T follicular helper cell (primary cell): ENCODE measurements around the gene FGFR4.
A peak's percentile ranks its signal among the peaks of the same experiment; 100 is the strongest.

Experiments
- DNase-seq: peaks from one replicate; pipeline ENCODE4 v3.0.0-alpha.2; 2020; ENCODE audit warnings: low read depth

The FGFR4 gene

DNA sequence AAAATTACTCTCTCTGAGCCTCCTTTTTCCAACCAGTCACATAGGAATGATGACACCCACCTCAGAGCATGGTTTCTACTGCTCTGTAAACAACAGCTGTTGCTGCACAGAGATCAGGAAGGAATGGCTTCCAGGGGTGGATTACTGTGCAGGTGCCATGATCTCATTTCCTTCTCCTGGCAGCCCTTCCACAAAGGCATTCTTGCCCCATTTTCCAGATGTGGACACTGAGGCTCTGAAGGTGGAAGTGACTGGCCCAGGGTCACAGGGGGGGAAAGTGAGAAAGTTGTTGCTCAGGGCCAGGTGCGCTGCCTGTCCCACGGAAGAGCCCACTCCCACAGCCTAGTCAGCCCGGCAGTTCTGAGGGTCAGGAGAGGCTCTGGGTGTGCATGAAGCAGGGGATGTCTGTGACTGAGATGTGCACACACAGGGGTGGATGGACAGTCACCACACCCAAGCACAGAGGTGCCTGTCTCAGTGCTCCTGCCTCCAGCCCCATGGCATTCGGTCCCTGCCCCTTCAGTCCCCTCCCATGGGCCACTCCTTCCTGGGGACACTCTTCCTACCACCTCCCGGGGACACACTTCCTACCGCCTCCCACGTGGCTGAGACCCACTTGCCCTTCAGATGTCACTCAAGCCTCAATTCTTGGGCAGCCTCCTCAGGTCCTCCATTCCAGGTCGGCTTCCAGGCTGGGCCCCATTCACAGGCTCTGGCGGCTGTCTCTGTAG lies 17.0 kb downstream of the FGFR4 start:
- no peak for DNase-seq

DNA sequence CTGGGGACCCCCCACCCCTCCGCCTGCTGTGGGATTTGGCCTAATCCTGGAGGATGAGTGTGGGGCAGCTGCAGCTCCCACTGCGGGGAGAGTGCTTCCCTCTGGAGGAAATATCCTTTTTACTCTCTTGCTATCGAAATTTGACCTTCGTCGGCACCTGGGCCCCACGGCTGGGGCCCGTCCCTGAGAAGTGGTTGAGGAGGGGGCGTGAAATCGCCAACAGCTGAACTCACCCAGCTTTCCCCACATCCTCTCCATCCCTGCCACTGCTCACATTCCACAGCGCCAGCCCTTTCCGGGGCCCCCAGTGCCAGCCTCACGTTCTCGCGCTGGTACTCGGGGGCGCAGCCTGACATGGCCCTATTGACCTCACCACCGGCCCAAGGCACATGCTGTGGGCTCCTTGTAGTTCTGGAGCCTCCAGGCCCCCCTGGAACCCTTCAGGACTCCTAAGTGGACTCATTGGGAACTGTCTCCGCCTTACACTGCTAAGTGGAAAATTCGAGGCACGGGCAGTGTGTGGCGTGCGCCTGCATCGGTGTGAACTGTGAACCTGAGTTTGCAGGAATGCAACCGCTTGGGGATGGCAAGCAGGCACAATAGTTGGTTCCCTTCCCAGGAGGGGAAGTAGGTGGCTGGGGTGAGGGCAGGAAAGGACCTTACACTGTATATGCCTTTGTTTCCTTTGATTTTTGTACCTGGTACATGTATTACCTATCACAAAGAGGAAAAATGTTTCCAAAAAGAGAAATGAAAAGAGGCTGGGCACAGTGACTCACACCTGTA lies 19.2 kb downstream of the FGFR4 start:
- DNase-seq: no peak

DNA sequence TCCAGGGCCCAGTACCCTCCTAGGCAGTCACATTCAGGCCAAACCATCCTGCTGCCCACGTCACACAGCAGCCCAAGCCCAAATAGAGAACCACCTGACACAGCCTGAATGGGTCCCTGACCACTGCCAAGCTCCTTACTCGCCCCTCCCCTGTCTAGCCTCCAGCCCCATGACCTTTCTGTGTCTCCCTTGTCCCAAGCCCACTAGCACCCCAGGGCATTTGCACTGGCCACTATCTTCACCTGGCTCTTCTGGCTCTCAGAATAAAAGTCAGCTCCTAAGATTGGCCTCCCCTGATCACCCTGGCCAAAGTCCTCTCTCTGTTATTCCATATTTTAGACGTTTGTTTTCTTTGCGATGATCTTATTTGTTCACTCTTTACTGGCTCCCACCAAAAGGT lies 20.4 kb downstream of the FGFR4 start:
- DNase-seq: no peak

DNA sequence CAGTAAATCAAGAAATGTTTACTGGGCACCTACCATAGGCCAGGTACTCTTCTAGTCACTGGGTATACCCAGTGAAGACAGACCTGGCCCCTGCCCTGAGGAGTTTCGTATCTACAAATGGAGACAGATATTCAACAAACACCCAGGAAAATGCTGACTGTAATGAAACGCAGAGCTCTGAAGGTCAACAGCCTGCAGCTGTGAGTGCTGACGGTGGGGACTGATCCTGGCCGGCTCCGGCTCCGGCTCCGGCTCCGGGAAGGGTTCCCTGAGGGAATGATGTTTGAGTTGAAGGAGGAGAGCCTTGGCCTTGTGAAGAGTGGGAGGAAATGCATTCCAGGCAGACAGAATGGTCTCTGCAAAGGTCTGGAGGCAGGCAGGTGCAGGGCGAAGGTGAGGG lies 23.1 kb downstream of the FGFR4 start:
- DNase-seq: no peak

DNA sequence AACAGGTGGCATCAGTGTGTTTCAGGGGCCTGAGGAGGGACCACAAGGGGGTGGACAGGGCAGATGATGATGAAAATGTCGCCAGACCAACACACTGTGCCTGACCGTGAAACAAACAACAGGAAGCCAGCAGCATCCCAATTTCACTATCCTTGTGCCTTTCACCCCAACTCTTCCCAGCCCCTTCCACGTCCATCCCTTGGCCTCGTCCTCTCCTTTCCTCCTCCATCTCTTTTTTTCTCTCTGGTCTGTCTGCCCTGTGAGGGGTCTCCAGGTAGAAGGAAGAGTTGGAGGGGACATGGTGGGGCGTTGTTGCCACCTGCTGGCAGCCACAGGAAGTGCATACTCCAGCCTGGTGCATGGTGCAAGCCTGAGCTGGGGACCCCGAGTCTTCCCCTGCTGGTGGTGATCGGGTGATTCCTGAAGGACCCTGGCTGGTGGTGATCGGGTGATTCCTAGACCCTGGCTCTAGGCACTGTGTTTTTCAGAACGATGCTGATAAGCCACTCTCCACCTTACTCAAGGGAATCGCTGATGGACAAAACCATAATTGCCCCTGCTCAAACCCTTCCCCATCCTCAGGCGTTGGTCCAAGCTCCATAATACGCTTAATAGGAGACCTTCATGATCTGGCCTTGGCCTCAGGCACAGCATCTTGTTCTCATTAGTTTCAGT lies 25.1 kb downstream of the FGFR4 start:
- no peak for DNase-seq

DNA sequence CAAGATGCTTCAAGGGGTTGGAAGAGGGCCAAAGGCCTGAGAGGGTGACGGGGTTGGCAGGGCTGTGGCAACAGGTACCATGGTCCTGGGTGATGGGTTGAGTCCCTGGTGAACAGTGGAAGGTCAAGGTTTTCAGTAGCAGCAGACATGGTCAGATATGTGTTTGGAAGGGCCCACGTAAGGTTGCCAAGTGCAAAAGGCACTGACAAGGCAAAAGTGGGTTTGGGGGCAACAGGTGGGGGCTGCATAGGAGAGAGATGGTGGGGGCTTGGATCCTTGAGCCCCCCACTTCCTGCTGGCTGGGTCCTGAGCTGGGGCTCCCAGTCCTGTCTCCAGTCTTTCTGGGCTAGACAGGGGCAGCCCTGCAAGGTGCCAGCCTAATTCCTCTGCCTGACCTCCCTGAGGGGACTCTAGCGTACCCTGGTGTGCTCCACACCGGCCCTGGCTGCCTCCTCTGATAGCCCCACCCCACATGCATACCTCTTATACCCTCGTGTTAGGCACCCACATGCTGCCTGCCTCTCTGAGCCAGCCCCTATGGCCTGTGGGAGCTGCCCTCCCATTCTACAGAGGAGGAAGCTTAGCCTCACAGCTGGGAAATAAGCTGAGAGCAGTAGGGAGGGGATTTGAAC lies 26.0 kb downstream of the FGFR4 start:
- DNase-seq: no peak

DNA sequence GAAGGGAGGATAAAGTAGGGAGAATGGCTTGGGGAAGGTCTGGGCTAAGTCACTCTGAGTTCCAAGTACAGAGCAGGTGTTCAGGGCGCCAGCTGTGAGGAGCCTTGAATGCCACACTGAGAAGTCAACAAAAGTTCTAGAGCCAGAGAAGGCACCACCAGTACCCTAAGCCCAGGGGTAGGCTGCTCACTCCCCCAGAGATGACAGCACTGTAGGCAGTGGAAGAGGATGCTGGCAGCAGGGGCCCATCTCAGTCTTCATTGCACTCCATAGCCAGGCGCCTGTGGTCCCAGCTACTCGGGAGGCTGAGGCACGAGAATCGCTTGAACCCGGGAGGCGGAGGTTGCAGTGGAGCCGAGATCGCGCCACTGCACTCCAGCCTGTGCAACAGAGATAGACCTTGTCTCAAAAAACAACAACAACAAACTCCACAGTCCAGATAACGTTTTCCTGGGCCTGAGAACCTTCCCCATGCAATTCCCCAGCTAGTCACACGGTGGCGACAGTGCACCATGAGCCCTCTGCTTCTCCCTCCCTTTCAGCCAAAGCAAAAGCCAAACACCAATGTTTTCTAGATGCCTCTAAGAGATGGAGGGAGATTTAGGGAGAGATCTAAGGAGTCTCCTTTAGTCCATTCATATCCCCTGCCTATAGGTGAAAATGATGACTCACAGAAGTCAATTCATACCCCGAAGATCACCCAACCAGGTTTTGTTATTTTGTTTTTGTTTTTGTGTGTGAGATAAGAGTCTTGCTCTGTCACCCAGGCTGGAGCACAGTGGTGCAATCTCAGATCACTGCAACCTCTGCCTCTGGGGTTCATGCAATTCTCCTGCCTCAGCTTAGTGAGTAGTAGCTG lies 27.1 kb downstream of the FGFR4 start:
- DNase-seq: peak; percentile 68

DNA sequence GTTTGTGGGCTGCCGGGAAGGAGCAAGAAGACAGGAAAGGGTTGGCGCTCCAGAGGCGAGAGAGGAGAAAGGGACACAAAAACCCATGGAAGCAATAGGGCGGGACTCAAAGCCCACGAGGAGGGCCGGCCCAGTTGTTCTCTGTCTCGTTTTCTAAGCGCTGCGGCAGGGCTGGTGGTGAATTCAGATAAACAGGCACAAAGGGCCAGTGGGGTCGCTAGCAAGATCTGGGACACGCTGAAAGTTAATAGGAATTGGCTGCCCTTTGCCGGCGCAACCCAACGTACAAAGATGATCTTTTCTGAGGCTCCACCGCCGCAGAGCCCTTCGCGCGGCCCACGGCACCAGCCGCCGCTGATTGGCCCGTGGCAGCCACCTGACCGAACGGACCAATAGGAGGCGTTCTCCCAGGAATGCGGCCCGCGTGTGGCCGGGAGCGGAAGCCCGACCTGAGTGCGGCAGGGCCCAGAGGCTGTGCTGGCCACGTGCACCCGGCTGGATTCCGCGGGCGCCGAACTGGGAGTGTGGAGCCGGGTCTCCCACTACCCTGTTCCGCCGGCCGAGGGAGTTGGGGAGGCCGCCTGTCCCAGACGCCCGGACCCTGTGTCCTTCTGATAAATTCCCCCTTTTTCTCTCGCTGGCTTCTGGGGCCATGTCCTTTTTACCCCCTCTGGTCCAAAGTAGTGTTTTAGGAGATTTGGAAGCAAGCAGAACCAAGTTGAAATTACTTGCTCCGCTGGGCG lies 30.1 kb downstream of the FGFR4 start:
- DNase-seq: peak; percentile 70

DNA sequence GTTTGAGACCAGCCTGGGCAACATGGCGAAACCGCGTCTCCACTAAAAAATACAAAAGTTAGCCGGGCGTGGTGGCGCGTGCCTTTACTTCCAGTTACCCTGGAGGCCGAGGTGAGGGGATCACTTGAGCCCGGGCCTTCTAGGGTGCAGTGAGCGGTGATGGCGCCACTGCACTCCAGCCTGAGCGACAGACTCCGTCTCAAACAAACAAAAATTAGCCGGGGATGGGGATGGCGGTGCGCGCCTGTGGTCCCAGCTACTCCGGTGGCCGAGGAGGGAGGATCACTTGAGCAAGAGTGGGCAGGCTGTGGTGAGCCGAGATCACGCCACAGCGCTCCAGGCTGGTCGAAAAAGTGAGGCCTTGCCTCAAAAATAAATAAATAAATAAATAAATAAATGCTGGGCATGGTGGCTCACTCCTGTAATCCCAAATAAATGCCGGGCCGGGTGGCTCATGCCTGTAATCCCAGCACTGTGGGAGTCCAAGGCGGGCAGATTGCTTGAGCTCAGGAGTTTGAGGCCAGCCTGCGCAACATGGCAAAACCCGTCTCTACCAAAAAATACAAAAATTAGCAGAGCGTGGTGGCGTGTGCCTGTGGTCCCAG lies 30.8 kb downstream of the FGFR4 start:
- no peak for DNase-seq

DNA sequence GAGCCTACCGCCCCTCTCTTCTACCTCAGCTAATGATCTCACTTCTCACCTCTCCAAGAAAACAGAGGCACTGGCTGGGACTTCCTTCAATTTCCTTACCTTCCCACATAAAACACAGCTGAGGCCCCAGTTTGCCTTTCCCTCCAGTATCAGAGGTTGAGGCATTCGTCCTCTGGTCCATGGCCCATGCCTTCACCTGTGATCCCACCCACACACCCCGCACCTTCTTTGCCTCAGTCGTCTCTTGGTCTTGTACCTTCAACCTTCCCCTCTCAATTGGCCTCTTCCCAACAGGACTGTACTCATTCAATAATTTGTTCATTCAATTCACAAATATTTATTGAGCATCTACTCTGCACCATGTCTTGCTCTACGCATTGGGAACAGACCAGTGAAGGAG lies 35.9 kb downstream of the FGFR4 start:
- no peak for DNase-seq

DNA sequence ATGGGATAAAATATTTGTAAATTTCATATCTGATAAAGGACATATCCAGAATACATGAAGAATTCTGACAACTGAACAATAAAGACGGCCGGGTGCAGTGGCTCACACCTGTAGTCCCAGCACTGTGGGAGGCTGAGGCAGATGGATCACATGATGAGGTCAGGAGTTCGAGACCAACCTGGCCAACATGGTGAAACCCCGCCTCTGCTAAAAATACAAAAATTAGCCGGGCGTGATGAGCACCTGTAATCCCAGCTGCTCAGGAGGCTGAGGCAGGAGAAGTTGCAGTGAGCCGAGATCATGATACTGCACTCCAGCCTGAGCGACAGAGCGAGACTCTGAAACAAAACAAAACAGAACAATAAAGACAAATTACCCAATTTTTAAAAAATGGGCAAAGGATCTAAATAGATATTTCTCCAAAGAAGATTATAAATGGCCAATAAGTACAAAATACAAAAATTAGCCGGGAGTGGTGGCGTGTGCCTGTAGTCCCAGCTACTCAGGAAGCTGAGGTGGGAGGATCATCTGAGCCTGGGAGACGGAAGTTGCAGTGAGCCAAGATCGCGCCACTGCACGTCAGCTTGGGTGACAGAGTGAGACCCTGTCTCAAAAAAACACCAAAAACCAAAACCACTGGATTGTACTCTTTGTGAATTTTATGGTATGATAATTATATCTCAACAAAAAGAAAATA lies 37.2 kb downstream of the FGFR4 start:
- DNase-seq: no peak

DNA sequence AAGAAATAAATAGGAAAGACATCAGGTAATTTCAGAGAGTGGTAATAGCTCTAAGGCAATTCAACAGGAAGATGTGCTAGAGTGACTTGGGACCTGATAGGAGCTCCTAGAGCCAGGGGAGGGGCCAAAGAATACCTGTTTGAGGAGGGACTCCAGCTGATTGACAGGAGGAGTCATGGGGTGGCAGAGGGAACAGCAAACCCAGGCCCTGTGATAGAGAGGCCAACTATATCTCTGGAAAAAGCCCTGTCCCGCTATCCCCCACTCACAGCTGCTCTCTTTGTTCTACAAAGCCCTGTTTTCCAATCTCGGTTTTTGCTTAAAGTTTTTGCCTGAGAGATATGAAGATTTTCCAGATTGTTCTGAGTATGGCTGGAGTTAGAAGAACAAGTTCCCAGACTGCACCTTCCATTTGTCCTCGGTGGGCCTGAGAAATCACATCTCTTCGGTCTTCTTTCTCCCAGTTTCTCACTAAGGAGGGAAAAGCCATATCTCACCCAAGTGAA lies 37.8 kb downstream of the FGFR4 start:
- DNase-seq: no peak

DNA sequence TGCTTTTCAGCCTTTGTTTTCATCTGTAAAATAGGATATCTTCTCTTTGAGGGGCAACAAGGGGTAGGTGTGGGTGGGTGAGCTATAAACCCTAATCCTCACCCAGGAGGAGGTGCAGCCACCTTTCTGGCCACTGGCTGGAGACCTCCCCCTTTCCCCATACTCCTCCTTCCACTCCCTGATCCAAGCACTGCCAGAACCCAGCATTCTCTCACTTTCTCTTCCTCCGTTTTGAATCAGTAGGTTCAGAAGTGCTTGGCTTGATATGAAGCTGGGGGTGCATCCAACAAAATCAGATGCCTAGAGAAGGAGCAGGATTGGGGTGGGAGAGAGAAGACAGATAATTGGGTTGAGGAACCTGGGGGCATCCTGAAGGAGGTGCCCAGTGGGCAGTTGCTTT lies 40.1 kb downstream of the FGFR4 start:
- DNase-seq: no peak

DNA sequence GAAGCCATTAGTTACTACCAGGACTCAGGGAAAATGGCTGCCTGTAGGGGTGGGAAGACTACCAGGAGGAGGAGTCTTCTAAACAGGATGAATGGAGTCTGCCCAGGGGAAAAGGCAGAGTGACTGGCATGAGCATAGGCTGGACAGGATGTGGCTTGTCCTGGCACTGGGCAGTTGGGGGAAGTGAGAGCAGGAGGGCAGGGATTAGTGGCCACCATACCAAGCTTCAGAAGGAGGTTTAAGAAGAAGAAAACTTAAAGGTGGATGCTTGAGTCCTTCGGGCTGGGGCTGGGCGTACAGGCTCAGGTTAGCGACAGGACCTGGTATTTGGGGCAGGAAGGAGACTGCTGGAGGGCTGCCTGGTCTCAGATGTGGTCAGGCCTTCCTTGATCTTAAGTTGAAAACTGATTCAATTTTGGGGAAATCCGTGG lies 41.9 kb downstream of the FGFR4 start:
- no peak for DNase-seq

DNA sequence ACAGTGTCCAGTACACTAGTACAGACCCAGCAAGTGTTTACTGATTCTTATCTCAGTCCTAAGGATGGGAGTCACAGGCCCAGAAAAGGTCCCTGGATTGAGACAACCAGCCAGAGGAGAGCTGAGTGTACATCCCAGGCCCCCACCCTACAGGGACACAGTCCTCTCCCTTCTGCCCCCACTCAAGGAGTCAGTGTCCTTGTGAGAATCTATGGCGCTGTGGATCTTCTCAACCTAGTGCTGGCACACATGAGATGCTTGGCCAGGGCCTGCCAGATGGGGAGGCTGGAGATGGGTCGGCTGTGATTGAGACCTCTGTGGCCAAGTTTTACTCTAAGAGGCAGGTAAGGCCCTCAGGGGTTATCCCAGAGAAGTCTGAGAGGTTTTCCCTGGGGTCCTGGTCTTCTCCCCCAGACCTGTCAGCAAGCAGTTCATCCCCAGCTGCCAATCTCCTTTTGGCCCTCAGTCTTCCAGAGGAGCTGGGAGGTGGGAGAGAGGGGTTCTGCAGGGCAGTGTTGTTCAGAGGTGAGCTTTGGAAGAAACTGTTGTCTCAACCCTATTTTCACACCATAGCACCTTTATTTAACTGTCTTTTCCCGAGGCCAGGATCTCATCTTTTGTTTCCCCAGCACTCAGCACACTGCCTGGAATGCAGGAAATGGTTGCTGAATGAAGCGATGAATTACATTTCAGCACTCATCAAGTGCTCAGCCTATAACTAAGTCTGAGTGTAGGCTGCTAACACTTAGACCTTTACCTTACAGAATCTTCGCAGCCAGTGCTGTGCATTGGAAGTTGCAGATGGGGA lies 43.7 kb downstream of the FGFR4 start:
- DNase-seq: no peak

DNA sequence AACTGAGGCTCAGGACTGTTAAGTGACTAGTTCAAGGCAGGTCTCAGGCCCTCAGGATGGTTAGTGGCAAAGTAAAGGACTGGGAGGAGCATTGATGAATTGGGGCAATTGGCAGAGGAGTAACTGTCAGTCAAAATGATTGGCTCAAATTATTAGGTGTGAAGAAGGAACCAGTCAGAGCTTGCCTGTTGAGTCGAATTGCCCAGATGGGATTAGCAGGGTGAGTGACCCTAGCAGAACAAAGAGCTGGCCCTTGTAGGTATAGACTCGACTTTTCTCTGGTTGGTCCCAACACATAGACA lies 44.3 kb downstream of the FGFR4 start:
- no peak for DNase-seq

DNA sequence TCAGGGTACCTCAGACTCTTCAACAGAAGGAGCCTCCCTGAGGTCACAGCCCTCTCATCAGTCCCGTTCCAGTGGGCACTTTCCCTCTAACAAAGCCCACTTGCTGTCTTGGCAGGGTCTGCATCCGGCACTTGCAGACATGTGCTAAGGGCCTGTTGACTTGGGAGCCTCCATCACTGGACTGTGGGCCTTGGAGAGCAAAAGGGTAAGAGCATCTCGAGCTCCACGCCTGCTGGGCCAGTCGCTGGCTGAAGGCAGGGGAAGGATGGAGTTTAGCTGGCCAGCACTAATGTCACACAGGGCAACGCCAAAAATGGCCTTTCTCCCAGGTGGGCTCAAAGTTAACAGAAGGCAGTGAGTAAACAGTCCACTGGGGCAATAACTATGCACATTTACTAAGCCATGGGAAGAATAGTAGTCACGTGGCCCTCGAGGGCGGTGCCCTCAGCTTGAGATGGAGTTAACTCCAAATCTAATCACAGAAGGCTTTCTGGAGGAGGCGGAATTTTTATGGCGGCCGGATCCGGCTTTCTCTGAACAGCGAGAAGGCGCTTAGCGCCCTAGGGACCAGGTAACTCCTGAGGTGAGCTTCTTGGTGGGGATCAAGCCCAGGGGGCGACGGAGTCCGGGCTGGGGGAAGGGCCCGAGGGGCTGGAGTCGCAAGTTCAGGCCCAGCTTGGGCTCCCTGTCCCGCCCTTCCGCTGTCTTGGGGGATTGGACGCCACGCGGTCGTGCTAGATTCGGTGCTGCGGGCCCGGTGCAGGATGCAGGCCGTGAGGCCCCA lies 44.8 kb downstream of the FGFR4 start:
- no peak for DNase-seq
